Epithelial cell of prostate (primary cell): ENCODE data around the gene ABHD5.

Experiments
- DNase-seq: peaks from one replicate; pipeline ENCODE4 v3.0.0-alpha.2; 2011; ENCODE audit warnings: low read depth, low spot score
- H3K27ac ChIP-seq: fragments of 450-650 bp; 2 replicates; pipeline ENCODE4 v1.5.1; 2017; ENCODE audit warnings: mild to moderate bottlenecking

Gene ABHD5

DNA sequence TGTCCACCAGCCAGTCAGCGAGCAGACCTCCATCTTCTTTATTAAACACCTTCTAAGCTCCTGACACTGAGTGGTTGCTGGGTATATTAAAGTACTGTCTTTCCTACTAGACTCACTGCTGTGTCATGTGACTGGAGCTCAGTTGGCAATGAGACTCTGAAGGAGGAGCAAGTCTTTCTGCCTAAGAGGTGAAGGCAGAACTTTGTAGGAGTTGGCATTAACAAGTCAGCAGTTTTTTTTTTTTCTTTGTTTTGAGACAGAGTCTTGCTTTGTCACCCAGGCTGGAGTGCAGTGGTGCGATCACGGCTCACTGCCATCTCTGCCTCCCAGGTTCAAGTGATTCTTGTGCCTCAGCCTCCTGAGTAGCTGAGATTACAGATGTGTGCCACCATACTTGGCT, 62.2 kb downstream of the ABHD5 start:
- DNase-seq = no peak
- H3K27ac ChIP-seq = peak overlapping the region; percentile 20

DNA sequence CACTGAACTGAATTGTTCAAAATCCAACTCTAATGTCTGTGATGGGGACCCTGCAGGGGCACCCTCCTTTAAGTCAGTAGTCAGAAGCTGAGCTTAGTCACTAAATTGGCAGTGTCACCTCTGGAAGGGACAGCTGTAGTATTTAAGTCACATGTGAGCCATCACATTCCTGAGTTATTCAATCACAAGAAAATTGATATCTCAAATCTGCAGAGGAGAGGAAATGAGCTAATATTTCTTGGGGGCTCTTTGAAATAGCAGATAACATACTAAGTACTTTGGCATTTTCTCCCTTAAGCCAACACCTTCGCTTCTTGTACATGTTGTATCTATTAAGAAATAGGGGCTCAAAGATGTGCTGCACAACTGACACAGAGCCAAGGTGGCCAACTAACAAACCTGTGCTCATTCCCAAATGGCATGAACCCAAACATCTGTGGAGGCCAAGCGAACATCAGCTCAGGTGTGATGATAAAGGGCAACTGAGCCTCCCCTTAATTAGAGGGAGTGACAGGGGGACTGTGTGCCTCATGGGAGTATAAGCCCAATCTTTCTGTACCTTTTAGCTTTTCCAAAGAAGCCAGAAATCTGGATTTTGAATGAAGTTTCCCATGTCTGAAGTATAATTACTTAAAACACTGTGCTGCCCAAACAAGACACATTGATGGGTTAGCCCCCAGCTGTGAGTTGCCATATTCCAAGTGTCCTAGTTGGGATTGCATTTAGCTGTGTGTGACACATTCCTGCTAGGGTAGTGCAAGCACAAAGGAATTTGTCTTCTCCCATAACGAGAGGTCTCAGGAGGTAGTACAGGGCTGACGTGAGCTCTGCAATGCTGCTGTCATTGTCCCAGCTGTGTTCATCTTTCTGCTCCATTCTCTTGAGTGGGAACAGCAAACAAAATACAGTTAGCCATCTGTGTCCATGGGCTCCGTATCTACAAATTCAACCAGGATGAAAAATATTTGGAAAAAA, 63.3 kb downstream of the ABHD5 start:
- peak overlapping the region; percentile 20 for H3K27ac ChIP-seq
- DNase-seq = no peak

DNA sequence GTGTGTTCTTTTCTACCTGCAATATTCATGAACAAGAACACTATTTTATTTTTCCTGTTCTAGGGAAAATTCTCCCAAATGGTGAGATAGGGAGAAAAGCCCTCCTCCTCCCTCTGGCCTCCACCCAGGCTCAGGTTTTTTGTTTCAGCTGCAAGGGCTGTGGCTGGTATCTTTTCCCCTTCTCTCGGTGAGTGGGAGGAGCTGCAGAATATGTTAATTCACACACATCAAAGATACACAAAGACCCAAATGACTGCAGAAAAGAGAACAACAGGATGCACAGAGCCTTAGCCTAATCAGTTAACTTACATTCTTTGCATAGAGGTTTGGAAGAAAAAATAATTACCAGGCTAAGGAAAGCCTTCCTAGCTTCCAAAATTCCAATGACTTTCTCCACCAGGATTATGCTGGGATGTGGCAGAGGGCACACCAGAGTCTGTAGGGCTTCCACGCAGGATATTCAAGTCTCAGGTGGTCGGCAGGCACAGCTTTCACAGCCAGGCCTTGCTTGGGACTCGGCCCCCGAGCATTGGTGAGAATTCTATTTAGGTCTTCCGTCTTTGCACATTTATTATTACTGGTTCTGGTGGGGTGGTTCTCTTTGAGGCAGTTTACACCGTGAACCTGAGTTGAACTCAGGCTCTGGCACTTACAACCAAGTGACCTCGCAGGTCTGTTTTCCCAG, 64.9 kb downstream of the ABHD5 start:
- H3K27ac ChIP-seq = no peak overlapping the region
- no peak for DNase-seq

DNA sequence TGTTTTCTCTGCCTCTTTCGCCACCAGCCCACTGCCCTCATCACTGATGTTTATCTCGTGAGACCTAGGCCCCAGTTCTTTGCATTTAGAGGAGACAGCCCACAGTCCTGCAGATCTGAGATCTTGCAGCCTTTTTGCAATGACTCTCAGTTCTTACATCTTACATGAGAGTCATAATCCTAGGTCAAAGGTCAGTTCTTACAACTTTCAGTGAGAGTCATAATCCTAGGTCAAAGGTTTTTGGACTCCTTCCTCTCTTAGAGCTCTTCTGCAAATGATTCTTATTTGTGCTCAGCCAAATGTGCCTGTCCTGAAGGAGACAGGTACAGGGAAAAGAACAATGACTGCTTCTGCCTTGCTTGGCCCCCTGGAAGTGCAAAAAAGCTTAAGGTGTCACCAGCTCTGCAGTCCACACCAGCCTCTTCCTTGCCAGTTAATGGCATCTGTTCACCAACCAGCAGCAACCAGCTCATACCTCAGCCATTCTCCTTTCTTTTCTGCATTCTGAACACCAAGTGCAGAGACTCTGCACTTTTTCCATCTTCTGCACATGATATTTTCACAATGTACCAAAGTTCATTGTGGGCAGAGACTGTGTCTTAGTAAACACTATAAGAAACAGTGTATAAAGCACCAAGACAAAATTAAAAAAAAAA, 67.1 kb downstream of the ABHD5 start:
- no peak for DNase-seq

DNA sequence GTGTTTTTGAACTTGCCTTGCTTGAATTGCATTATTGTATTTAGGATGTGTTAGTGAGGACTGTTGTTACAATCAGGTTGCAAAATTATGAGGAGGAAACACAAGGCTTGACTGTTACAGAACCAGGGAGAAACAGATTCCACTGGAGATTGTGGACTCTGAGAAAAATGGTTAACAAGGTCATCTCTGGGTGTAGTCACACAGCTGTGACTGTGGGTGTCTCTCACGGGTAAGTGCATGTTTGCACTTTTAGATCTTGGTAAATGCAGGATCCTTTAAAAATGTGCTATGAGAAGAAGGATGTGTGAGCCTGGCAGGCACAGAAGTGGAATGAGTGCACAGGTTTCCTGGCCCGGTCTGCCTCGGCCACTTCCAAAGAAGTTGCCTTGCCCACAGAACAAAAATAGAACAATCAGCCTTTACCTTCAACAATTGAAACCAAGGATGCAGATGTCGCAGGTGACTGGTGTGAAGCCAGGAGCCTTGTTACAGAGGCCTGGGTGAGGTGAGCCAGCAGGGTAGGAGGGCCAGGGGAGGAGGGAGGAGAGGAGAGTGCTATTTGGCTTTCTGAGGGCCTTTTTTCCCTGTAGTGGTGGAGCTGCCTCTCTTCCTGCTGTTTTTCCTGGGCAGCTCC, 68.0 kb downstream of the ABHD5 start:
- DNase-seq = no peak
- peak overlapping the region; percentile 74 for H3K27ac ChIP-seq

More for the DNA sequence above, 67.1 kb downstream of the ABHD5 start:
- no peak overlapping the region for H3K27ac ChIP-seq

DNA sequence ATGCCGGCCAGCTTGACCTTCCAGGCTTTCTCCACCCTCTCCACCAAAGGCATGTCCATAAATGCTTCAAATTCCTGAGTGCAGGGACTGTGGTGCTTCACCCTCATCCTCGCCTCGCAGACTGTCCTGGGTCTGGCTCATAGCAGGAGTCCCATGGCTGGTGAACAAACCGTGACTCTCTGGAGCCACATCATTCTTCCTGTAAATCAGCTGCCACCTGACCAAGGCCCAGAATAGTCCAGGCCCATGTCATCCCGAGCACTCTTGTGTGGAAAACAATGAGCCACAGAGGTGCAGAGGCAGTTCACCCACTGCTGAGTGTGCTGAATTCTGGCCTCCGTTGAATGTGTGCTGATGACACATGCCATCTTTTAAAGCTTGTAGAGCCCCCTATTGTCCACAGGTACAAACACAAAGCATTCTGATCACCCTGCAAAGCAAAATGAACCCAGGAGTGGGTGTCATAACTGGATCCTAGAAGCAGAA, 68.6 kb downstream of the ABHD5 start:
- peak; percentile 18 for DNase-seq
- peak overlapping the region; percentile 74 for H3K27ac ChIP-seq

DNA sequence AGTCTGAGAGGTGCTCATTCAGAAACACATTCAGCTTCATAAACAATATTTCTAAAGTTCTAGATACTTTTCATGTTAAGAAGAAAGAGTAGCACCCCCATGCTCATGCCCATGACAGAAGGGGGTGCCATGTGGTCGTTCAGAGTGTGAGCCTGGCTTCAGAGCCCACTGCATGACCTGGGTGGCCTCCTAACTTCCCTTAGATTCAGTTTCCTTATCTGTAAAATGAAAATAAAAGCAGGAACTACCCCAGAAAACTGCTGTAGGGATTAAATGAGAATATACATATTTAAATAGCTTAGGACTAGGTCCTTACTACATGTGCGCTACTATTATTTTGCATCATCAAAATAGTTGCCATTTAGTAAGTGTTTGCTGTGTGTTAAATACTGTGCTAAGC, 69.2 kb downstream of the ABHD5 start:
- DNase-seq = no peak
- H3K27ac ChIP-seq = peak overlapping the region; percentile 74

DNA sequence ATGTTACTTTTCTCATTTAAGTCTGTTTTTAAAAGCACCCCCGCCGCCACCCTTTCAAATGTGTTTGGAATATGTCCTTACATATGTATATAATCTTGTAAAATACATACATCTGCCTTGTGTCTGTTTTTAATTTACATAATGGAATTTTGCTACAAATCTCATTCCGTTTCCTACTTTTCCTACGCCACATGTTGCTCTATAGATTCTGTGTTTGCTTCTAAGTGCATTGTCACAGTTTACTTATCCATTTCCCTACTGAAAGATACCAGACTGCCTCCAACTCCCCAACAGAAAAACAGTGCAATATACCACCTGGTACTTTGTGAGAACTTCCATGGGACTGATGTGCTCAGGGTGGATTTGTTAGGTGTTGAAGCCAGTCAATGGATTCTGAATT, 70.2 kb downstream of the ABHD5 start:
- no peak overlapping the region for H3K27ac ChIP-seq
- DNase-seq = no peak

DNA sequence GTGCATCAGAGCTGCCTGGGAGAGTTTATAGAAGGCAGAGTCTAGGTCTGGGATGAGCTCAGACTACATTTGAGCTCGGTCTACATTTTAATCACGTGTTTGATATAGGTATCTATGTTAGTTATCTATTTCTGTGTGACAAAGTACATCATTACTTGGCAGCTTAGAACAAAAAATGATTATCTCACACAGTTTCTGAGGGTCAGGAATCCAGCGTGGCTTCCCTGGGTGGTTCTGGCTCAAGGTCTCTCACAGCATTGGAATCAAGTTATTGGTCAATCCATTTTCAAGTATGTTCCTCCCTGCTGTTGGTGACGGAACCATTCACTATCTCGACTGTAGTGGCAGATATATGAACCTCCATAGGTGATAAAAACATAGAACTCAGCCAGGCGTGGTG, 71.7 kb downstream of the ABHD5 start:
- no peak for DNase-seq
- H3K27ac ChIP-seq = no peak overlapping the region

DNA sequence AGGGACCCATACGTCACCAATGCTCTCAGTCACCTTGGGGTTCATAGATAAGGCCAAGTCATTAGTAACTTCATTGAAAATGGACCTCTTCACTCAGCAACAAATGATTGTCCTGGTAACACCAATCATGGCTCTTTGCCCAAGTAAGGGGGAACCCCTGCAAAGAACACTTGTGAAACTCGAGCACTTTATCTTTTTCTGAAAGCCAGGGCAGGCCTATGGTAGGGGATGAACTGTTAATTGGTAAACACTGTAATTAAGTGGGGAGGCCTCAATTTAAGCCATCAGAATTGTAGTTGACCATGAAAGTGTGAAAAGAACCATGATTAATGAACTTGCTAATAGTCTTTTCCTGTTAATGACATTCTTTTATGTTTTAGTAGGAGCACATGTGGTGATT, 73.3 kb downstream of the ABHD5 start:
- no peak for DNase-seq
- H3K27ac ChIP-seq = no peak overlapping the region

DNA sequence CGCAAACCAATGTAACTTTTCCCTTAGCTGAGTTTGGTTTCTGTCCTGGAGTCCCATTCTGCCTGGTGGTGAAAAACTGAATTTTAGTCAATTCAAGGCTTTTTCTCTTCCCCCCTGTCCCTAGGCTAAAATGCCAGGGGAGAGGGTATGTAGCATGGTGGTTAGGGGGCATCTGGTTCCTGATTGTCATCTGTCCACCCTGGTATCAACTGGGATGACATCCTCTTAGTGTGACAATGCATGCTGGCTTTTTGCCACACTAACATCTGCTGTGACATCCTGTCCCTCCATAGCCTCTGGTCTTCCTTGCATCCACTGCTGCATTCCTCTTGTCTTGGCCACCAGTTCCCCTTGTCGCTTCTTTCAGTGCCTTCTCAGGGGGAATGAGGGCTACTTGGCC, 73.7 kb downstream of the ABHD5 start:
- DNase-seq = no peak

DNA sequence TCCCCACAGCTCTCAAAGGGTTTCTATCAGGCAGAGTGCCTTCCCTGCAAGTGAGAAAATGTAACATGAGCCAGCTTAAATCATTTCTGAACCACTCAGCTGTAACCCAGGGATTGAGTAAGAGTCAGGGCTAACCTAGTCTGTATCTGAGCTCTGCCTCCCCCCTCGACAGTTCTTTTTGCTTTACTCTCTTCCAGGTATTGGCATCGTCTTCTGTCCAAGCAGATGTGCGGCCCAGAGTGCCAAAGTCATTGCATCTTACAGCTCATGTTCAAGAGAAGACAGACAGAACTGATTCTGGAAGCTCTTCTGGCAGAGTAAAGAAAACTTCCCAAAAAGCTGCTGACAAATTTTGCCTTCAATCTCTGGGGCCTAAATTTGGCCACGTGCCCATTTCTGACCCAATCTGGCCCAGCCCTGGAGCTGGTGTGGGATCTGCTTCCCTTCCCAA, 74.8 kb downstream of the ABHD5 start:
- no peak for DNase-seq
- peak overlapping the region; percentile 95 for H3K27ac ChIP-seq

More for the DNA sequence above, 73.7 kb downstream of the ABHD5 start:
- H3K27ac ChIP-seq = no peak overlapping the region

DNA sequence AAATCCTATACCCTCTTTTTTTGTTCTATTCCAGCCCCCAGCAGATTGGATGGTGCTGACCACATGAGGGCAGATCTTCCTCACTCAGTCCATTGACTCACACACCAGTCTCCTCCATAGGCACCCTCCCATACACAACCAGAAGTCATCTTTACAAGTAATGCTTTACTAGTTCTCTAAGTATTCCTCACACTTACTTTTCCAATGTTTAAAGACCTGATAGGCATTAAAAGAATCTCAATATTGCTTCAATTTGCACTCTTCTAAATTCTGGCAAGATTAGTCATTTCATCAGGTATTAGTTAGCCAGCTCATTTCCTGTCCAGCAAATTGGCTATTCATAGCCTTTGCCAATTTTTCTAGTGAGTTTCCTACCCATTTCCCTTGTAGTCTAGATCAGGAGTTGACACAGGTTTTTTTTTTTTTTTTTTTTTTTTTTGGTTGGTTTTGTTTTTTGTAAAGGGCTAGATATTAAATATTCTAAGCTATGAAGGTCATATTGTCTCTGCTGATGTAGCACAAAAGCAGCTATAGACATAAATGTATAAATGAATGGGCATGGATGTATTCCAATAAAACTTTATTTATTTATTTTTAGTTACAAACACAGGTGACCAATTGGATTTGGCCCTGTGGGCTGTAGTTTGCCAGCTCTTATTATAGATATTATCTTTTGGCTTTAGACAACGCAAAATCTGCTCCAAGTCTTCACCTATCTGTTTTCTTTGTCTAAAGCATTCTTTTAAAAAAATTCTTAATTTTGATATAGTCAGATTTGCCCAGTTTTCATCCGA, 76.1 kb downstream of the ABHD5 start:
- DNase-seq = peak; percentile 26
- peak overlapping the region; percentile 95 for H3K27ac ChIP-seq

DNA sequence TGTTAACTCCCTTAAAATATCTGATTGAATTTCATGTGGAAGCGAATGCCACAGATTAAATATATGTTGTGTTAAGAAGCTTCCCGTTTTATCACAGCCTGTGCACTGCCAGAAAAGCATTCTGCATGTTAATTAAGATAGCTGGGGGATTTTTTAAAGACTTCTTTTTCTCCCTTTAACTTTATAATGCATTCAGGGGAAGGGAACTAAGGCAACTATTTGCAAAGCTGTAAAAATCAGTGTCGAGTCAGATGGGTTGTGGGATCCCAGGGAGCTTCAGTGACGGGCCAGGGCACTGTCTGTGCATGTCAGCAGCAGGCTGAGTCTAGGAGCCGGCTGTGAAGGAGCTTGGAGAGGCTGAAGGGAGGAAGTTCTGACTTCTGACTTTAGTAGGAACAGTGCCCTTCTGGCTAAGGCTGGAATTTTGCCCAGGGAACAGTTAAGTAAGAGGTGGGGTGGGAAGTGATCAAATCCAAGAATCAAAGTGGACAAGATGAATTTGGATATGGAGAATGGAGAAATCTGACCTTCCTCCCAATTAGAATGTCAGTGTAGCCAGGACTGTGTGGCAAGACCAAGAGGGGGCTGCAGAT, 77.7 kb downstream of the ABHD5 start:
- DNase-seq = no peak
- peak overlapping the region; percentile 95 for H3K27ac ChIP-seq

DNA sequence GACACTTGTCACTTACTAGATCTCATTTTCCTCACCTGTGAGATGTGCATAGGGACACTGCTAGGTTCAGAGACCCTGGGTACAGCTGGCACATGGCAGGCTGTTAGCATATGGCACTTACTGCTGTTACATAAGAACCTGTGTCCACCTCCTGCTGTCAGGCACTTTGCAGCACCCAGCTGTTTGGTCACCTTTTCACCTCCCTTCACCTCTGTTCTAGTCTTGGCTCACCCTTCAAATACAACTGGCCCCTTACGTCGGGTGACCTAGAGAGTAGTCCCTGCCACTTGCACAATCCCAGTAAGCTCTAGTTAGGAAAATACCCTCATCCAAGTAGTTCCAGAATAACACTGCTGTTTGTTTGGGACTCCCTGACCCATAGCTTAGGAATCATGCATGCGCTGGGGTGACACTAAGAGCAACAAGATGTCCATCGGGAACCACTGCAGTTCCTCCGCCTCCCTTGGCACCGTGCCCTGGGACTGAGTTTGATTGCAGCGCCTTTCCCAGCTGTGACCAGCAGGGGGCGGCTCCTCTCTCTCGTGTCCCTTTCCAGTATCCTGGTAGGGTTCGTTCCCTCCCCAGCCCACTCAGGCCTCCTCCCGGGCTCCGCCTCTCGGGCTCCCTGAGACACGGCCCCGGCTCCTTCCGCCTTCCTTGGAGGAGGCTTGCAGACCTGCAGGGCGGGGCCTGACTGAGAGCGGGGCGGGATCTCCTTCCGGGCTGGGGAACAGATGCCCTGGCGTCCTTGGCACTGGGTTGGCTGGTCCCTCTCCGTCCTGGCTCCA, 78.6 kb downstream of the ABHD5 start:
- H3K27ac ChIP-seq = peak overlapping the region; percentile 95

DNA sequence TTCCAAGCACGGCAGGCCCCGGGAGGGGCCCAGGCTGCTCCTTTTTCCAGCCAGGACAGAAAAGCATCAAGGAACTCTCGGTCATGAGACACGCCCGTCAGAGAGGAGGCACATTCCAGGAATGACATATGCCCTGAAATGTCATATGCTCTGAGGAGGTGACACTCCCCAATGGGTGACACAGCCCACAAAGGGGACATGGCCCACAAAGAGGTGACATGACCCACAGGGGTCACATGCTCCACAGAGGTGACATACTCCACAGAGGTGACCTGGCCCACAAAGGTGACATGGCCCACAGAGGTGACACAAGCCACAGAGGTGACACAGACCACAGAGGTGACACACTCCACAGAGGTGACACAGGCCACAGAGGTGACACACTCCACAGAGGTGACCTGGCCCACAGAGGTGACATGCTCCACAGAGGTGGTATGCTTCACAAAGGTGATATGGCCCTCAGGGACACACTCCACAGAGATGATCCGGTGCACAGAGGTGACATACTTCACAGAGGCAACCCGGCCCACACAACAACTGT, 79.2 kb downstream of the ABHD5 start:
- peak overlapping the region; percentile 95 for H3K27ac ChIP-seq
- DNase-seq = no peak

More for the DNA sequence above, 78.6 kb downstream of the ABHD5 start:
- peak; percentile 78 for DNase-seq

DNA sequence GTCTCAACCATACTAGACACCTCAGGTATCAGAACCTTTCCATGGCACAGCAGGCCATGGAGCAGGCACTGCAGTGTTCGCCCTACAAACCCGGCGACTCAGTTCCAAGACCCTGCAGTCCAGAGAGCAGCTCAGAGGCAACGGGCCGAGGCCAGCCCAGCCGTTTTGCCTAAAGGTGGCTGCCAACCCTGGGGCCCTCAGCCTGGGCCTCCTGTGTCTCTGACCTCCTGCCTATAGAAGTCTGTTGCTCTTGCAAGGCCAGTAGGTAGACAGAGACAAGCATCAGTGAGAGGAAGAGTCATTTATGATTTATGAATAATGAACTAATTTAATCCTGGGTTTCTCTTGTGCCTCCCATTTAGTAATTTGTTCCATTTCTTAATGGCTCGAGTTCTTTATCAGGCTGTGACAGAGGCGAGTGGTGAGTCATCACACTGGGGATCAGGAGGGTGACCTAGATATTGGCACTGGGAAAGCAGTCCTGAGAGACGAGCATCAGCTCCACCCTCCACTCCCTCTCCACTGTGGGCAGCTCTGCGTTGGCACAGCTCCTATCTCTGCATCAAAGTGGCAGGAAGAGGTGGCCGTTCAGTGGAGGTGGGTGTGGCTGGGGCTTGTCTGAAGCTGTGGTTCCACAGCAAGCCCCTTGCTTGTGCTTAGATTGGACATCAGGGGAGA, 79.8 kb downstream of the ABHD5 start:
- peak overlapping the region; percentile 95 for H3K27ac ChIP-seq
- no peak for DNase-seq
